ENCODE results near the gene CTH.
"Not testable (repeated sequence)": the region's sequence is repeated elsewhere in the genome, so short reads cannot be mapped to it uniquely, and the experiment has no call there.

The CTH gene

DNA sequence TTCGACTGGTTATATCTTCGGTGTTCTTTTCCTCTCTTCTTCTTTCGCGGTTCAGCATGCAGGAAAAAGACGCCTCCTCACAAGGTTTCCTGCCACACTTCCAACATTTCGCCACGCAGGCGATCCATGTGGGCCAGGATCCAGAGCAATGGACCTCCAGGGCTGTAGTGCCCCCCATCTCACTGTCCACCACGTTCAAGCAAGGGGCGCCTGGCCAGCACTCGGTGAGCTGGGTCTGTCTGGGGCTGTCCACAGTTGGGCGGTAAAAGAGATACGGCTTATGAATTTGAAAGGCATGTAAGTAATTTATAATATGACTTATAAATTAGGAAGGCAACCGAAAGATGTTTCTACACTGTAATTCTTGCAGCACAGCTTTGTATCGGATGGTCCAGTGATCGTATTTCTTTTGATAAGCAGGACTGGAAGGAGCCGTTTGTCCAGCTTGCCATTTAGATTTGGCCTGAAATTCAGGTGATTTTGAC, 334 bp downstream of the CTH start:
- no peak for DNase-seq

DNA sequence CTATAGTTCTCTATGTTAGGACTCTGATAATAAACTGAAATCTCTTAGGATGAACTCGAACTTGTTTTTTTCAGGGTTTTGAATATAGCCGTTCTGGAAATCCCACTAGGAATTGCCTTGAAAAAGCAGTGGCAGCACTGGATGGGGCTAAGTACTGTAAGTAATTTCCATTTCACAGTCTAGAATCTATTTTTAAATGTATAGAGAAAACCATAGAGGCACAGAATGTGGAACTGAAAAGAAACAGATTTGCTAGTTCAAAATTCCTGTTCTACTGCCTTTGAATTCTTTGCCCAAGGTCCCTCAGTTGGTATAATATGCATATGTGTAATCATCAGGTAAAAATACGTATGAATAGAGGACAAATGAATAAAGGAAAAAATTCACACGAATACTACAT, 4.8 kb downstream of the CTH start:
- no peak for DNase-seq

DNA sequence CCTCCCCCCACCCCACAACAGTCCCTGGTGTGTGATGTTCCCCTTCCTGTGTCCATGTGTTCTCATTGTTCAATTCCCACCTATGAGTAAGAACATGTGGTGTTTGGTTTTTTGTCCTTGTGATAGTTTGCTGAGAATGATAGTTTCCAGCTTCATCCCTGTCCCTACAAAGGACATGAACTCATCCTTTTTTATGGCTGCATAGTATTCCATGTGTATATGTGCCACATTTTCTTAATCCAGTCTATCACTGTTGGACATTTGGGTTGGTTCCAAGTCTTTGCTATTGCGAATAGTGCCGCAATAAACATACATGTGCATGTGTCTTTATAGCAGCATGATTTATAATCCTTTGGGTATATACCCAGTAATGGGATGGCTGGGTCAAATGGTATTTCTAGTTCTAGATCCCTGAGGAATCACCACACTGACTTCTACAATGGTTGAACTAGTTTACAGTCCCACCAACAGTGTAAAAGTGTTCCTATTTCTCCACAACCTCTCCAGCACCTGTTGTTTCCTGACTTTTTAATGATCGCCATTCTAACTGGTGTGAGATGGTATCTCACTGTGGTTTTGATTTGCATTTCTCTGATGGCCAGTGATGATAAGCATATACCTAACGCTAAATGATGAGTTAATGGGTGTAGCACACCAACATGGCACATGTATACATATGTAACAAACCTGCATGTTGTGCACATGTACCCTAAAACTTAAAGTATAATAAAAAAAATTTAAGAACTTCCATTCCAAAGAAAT, 8.1 kb downstream of the CTH start:
- not testable (repeated sequence) for DNase-seq

DNA sequence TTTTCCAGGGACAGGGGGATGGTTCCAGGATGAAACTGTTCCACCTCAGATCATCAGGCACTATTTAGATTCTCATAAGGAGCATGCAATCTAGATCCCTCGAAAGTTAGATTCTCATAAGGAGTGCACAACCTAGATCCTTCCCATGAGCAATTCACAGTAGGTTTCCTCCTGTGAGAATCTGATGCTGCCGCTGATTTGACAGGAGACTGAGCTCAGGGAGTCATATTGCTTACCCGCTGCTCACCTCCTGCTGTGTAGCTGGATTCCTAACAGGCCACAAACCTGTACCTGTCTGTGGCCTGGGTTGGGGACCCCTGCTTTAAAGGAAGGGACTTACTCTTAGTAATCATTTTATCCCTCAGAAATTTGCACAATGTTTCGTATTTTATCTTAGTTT, 9.3 kb downstream of the CTH start:
- peak; percentile 35 for DNase-seq

DNA sequence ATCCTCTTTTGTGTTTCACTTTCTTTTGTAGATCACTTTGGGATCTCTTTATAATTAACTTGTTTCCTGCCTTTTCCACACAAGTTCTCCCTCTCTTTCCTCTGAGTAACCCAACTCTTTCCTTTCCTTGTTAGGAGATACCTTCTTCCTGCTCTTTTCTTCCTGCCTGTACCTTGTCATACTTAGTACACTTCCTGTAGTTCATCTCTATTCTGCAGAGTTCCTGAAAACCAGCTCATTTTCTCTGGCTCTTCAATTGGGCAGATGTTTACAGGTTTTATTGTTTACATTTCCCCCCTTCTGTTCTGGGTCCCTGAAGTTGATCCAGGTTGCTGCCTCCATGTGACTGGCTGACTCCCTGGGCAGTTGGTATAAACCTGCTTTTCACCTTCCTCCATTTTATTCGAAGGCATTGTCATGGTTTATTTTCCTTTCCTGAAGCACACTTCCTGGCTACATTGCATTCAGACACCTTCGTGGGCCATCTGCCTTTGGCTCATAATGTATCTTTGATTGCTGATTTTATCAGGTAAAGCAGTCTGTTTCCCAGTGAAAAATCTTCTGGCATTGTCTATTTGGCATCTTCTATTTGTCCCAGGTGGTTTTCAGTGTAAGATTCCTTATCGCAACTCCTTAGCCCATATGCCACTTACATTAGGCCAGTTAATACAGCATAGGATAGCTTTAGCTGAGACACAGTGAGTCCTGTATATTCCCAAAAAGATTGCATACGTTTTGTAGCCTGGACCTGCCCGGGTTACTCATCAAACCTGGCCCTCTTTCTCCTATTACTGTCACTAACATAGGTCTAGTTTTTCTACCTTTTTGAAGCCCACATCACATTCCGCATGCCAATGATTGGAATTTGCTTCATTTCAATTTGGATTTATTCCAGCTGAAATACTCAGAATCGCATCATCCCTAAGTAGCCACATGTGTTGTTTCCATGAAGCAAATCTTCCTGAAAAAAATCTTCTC, 15.4 kb downstream of the CTH start:
- DNase-seq: no peak

DNA sequence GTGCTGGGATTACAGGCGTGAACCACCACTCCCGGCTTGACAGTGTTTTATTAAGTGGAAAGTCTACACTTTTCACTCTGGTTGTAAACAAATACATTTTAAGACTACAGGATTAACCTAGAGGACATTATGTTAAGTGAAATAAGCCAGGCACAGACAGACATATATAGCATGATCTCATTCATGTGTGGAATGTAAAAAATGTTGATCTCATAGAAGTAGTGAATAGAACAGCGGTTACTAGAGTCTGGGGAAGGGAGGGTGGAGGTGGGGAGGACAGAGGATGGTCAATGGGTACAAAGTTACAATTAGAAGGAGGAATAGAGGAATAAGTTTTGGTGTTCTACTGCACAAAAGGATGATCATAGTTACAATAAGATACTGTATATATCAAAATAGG, 16.9 kb downstream of the CTH start:
- no peak for DNase-seq

DNA sequence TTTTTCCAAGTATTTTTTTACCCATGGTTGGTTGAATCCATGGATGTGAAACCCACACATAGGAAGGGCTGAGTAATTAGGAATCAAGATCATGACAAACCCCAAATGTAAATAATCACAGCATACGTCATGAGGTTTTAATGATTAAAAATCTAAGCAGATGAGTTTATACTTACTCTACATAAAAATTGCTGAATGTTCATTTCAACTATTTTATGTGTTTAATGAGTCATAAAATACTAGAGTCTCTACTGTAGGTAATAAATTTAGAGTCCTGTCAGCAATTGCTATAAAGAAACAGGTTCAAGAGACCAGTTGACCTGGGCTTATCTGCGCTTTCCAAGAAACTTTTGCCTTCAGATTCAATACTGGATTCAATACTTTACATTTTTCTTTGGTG, 18.2 kb downstream of the CTH start:
- no peak for DNase-seq

DNA sequence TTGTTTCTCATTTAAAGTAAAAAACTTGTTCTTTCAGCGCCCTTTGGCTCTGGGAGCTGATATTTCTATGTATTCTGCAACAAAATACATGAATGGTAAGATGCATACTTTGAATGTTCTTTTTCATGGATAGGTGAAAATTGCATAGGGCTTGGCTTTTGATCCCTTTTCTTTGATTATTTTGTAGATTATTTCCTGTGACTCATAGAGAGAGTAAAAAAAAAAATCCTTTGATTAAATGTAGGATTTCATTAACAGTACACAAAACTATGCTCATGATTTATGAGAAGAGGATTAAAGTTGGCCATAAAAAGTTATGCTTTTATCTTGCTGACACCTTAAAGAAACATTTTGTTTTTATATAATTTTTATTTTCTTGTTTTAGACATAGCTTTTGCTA, 18.7 kb downstream of the CTH start:
- DNase-seq: no peak

DNA sequence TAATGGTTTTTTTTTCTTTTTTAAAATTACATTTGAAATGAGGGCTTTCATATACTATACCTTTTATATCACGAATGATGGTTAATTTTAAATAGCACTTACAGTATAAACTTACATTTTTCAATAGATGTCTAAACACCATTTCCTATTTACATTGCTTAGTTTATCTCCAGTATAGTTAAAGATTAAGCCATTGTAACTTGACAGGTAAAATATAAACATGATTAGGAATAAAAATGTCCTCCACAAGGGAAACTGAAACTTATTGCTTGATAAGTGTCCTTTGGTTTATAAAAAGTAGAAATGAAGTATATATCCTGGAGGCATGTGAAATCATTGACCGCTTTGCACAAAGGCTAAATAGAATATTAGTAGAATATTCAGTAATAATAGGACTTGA, 20.2 kb downstream of the CTH start:
- no peak for DNase-seq

DNA sequence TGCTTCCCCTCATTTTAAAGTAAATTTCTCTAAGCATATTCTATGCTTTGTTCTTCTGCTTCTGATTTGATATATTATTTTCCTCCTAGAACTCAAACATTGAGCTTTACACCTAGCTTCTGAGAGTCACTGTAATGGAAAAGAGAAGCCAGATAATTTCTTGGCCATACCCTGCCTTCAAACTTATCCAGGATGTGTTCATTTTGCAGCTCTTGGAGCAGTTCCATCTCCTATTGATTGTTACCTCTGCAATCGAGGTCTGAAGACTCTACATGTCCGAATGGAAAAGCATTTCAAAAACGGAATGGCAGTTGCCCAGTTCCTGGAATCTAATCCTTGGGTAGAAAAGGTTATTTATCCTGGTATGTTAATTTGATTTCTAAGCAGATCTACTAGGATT, 20.8 kb downstream of the CTH start:
- DNase-seq: no peak

DNA sequence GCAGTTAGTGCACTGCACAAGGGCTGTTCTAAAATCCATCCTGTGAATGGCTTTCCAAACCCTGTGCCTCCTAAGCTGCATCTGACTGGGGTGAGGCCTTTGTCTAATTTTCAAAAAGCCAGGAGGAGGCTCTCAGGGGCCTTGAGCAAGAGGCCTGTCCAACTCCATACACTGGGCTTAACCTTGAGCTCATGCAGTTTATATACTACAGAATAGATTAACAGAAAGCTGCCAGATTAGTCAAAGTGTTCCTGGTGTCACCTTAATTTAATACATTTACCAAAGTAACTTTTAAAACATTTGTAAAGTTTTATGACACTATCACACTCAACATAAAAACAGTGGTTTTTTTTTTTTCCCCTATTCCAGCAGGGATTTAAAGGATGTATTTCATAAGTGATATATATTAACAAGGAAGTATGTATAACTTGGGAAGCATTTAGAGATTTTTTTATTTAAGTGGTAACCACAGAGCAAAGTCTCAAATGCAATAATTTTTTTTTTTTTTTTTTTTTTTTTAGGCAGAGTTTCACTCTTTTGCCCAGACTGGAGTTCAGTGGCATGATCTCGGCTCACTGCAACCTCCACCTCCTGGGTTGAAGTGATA, 23.3 kb downstream of the CTH start:
- no peak for DNase-seq

DNA sequence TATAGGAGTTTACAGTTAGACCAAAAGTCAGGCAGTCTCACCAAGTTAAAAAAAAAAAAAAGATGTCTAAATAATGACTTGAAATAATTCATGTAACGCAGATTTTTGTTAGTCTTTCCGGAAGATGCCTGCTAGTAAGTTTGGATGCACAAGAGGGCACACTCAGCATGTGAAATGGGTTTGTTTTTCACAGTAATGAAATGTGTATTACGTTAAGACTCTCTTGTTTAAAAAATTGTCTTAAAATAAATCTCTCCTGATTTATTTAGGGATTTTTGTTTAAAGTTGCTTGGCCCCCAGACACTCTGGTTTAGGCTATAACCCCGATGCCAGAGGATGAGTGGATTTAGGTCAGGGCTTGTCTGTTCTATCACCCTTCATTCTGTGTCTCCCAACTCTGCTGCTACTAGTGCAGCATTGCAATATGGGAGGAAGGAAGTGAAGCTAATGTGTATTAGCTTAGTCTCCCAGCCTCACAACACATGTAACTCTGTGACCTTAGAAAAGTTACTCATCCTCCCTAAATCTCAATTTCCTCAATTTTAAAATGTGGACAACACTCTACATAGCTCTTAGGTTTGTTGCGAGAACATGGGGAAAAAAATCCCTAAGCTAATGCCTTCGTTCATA, 25.7 kb downstream of the CTH start:
- no peak for DNase-seq

DNA sequence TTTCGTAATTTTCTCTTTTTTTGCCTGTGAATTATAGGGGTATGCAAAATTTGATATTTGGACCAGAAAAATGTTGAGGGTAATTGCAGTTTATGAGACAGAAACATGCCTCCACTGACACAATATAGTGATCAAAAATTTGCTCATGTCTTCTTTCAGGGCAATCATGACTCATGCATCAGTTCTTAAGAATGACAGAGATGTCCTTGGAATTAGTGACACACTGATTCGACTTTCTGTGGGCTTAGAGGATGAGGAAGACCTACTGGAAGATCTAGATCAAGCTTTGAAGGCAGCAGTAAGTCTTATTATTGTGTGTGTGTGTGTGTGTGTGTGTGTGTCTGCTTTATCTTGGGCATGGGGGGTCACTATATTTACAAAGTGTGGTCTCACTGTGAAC, 27.5 kb downstream of the CTH start:
- no peak for DNase-seq

DNA sequence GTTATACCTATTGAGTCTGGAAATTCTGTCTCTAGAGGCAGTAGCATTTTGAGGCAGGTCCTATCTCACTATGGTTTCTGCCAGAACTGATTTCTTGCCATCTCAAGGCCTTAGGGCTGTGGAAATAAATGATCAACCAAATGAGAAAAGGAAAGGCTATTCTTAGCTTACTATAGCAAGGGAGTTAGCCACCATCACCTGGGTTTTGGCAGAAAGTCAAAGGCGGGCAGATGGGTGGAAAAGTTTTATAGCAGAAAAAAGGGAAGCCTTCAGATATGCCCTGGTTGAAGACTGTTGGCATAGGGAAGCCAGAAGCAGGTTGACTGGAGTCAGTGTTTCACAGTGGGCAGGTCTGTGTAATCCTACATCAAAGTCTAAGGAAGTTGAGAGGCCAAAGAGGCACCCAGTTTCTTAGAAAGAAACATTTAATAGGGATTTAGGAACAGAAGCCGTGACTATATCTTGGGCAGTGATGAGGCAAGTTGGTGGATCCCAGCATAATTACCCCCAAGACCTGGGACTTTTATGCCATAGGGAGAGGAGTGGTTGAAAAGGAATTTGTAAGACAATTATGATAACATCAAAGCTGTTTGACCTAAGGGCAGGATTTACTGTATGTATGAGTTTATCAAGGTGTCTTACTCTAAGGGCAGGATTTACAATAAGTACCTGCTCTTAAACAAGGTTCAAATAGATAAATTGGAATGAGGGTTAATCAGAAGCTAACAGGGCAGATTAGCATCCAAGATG, 29.7 kb downstream of the CTH start:
- no peak for DNase-seq

DNA sequence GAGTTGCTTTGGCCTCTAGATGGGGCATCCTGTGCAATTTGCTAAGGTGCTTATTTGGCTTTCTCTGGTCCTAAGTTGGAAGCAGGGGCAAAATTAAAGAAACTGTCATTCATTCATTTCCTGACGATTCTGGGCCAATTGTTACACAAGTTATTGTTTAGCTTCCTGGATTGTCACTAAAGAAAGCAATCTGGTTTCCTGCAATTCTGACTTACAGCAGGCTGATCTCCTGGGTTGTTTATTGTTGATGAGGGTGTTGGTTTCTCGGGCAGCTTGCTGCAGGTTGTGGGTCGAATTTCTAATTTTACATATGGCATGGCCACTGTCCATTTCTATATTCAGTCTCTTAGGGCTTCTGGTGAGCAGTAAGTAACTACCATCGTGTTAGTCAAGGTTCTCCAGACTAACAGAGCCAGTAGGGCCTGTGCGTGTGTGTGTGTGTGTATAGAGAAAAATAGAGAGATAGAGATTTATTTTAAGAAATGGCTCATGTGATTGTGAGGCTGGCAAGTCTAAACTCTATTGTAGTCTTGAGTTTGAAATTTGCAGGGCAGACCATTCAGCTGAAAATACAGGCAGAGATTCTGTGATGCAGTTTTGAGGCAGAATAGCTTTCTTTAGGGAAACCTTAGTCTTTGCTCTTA, 30.4 kb downstream of the CTH start:
- DNase-seq: no peak

DNA sequence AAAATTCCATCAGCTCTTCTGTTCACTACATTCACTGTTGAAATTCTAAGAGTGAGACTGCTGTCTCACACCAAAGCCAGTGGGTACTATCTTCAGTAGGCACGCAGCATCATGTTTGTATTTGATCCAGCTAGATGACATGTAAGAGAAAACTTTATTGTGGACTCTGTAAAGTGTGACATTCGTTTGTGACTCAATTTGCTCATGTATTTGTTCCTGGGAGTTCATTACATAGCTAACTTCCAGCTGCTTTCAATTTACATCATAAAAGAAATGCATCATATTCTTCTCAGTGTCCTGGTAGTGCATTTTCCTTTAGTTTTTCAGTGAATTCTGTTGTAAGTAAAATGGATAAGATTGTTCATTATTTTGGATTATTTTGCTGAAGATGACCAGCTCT, 31.4 kb downstream of the CTH start:
- DNase-seq: no peak

DNA sequence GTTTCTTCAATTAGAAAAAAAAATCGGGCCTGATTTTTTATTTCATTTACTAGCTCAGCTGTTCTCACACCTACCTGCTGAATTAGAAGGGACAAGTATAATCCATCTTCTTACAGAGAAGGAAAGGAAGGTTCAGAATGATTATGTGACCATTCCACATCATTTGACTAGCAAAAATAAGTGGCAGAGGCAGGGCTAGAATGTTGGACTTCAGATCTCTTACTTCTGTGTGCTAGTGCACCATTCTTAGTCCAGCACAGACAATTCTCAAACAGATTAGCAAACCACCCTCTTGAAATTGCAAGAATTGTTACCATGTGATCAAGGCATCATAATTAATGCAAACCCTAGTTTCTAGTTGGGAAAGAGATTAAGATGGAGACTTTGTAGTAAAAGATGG, 32.7 kb downstream of the CTH start:
- no peak for DNase-seq

DNA sequence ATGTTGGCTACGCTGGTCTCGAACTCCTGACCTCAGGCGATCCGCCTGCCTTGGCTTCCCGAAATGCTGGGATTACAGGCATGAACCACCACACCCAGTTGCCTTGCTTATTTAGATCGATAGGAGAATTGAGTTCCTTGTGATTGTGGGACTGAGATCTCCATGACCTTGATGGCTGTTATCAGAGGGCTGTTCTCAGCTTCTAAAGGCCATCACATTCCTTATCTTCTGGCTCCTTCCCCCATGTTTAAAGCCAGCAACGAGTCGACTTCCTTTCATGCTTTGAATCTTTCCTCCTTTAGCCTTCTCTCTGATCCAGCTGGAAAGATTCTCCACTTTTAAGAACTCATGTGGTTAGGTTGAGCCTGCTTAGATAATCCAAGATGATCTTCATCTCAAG, 38.0 kb downstream of the CTH start:
- no peak for DNase-seq

DNA sequence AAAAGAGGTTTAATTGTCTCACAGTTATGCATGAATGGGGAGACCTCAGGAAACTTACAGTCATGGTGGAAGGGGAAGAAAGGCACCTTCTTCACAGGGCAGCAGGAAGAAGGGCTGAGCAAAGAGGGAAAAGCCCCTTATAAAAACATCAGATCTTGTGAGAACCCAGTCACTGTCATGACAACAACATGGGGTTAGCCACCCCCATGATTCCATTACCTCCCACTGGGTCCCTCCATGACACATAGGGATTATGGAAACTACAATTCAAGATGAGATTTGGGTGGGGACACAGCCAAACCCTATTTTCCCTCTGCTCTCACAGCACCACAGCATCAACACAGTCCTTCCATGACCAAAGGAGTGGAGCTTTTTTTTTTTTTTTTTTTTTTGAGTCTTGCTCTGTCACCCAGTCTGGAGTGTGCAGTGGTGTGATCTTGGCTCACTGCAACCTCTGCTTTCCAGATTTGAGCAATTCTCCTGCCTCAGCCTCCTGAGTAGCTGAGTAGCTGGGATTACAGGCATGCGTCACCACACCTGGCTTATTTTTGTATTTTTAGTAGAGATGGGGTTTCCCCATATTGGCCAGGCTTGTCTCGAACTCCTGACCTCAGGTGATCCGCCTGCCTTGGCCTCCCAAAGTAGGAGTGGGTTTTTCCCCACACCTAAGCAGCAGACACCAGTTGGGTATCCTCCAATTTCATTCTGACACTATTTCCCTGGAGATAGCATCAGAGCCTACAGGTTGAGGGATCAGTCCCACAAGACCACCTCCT, 41.3 kb downstream of the CTH start:
- DNase-seq: not testable (repeated sequence)

DNA sequence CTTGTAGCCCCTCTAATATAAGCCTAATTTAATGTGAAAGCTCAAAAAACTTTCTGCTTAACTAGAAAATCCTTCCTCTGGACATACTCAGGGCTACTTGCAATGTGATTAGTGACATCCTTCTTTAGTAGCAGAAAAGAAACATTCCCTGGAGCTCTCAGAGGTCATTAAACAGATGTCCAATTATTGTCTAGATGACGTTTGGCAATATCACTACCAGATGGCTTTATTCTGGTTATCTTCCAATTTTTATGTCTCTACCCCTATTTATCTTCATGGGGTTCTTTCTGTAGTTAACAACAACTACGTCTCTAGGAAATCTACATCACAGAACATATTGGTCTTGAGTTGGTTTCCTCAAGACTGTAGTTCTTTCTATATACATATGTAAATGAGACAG, 44.2 kb downstream of the CTH start:
- DNase-seq: no peak

DNA sequence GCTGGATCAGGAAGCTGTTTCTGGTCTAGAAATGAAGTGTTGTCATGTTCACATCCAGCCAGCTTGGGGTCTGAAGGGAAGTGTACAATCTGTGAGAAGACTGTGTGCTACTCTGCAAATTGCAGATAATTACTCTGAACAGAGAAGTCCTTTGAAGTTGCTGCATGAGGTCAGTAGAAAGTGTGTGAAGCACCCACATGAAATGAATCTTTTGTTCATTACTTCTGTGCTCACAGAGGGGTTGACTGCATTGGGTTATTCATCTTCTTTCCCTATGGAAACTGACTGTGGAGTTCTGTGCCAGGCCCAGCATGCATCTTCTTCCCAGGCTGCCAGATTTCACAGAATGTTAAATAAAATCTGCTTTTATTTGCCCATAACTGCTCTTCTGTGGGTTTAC, 47.1 kb downstream of the CTH start:
- no peak for DNase-seq

Data from NCI-H510A (cell line).